Testis (tissue), 2 donors: ENCODE data around the gene DEFB132.

Source experiments
- POLR2A ChIP-seq: fragments of 450-650 bp; IDR thresholded peaks from one replicate; pipeline ENCODE4 v1.6.1; 2017; ENCODE audit warnings: antibody characterized with exemption, mild to moderate bottlenecking, moderate library complexity
- TF ChIP-seq, protein P1 (sequence below), 3 experiments: fragments of 450-650 bp in 2 of 3; fragments of 200-600 bp in 1 of 3; sonication (generic) in 1 of 3; IDR thresholded peaks; one replicate each; pipeline ENCODE4 v1.5.1; 2016 to 2019; ENCODE audit warnings: antibody characterized with exemption in 3 of 3, mild to moderate bottlenecking in 2 of 3, moderate library complexity in 1 of 3

DNA sequence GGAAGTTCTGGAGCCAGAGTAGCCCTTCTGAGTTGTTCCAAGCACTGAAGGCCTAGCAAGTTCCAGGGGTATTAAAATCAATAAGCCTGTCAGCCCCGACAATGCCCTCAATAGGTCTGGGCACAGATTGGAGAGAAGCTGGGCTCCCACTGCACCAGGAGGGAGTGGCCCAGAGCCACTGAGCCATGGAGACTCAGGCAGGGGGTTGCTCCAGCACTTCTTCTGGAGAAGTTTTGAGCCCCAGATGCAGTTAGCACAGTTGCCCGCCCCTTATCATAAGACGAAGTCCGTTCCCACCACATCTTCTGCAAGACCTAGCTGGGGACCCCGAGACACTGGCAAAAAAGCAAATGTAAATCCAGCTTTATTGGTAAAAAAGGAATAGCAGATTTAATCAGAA lies 13.0 kb downstream of the DEFB132 start:
- TF ChIP-seq, protein P1, sequence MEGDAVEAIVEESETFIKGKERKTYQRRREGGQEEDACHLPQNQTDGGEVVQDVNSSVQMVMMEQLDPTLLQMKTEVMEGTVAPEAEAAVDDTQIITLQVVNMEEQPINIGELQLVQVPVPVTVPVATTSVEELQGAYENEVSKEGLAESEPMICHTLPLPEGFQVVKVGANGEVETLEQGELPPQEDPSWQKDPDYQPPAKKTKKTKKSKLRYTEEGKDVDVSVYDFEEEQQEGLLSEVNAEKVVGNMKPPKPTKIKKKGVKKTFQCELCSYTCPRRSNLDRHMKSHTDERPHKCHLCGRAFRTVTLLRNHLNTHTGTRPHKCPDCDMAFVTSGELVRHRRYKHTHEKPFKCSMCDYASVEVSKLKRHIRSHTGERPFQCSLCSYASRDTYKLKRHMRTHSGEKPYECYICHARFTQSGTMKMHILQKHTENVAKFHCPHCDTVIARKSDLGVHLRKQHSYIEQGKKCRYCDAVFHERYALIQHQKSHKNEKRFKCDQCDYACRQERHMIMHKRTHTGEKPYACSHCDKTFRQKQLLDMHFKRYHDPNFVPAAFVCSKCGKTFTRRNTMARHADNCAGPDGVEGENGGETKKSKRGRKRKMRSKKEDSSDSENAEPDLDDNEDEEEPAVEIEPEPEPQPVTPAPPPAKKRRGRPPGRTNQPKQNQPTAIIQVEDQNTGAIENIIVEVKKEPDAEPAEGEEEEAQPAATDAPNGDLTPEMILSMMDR (IDR thresholded peaks at IDR 0.05): no peak
- no peak for TF ChIP-seq POLR2A
